Neural cell (in vitro differentiated cells): Measurements from ENCODE around the gene MAPK1.

Experiments
- CTCF ChIP-seq: fragments of 450-650 bp; IDR thresholded peaks from 2 replicates; pipeline ENCODE4 v1.5.1; 2014; ENCODE audit warnings: antibody characterized with exemption, mild to moderate bottlenecking, moderate library complexity; ENCODE audit not compliant: poor library complexity, severe bottlenecking
- EP300 ChIP-seq: fragments of 450-650 bp; conservative IDR thresholded peaks from 2 replicates; pipeline ENCODE4 v1.6.1; 2014; ENCODE audit warnings: antibody characterized with exemption, mild to moderate bottlenecking, moderate library complexity; ENCODE audit not compliant: poor library complexity, severe bottlenecking
- EZH2 ChIP-seq: fragments of 200-600, 300-800 bp; shearing (Covaris generic), sonication (generic); IDR thresholded peaks from 2 replicates; pipeline ENCODE4 v1.6.1; 2014; ENCODE audit warnings: antibody characterized with exemption, low read length, borderline replicate concordance, mild to moderate bottlenecking; ENCODE audit not compliant: insufficient read depth, poor library complexity, severe bottlenecking
- POLR2AphosphoS5 ChIP-seq: IDR thresholded peaks from 2 replicates; pipeline ENCODE4 v1.6.1; 2012
- REST ChIP-seq: IDR thresholded peaks from 2 replicates; pipeline ENCODE4 v1.6.1; 2012; ENCODE audit warnings: borderline replicate concordance
- SMC3 ChIP-seq: fragments of 450-650 bp; conservative IDR thresholded peaks from 2 replicates; pipeline ENCODE4 v1.6.1; 2014; ENCODE audit warnings: antibody characterized with exemption, mild to moderate bottlenecking, moderate library complexity; ENCODE audit not compliant: poor library complexity
- TAF1 ChIP-seq: IDR thresholded peaks from 2 replicates; pipeline ENCODE4 v1.6.1; 2012; ENCODE audit warnings: low read depth

GRCh38 chr22:21840236-21840823 lies 27.1 kb downstream of the MAPK1 start:
- TF ChIP-seq CTCF: no peak
- no peak for TF ChIP-seq EZH2
- no peak for TF ChIP-seq SMC3
- TF ChIP-seq TAF1: no peak
- TF ChIP-seq POLR2AphosphoS5: no peak
- no peak for TF ChIP-seq EP300
- TF ChIP-seq REST: no peak
